Liver (tissue), 9 donors: ENCODE data around the gene SNX18. TPM values are rescaled to one million over a fixed set of nuclear protein-coding genes. Genes with fewer than 3 reads are reported as not detected.

ENCODE experiments used
- DNase-seq: peaks from one replicate; pipeline ENCODE4 v3.0.0-alpha.2; 2017; ENCODE audit warnings: low spot score
- H3K27ac ChIP-seq, 2 donors: one replicate each; pipeline ENCODE4 v1.7.0; 2013; ENCODE audit warnings: inconsistent platforms in 2 of 2, low read length in 2 of 2, control low read depth in 1 of 2, low read depth in 1 of 2, mild to moderate bottlenecking in 1 of 2
- H3K27me3 ChIP-seq, 4 donors: one replicate each; pipeline versions ENCODE4 v1.6.1 to v1.7.0; 2013; ENCODE audit warnings: low read length in 3 of 4, inconsistent platforms in 1 of 4, mild to moderate bottlenecking in 1 of 4, moderate library complexity in 1 of 4; ENCODE audit not compliant: control insufficient read depth in 4 of 4, insufficient read depth in 4 of 4
- H3K36me3 ChIP-seq, 4 donors: one replicate each; pipeline versions ENCODE4 v1.6.1 to v1.7.0; 2013; ENCODE audit warnings: low read length in 3 of 4, mild to moderate bottlenecking in 3 of 4, low read depth in 1 of 4, moderate library complexity in 1 of 4; ENCODE audit not compliant: control insufficient read depth in 4 of 4, insufficient read depth in 3 of 4
- H3K4me1 ChIP-seq, 4 donors: one replicate each; pipeline versions ENCODE4 v1.6.1 to v1.7.0; 2013; ENCODE audit warnings: low read length in 3 of 4, mild to moderate bottlenecking in 3 of 4, moderate library complexity in 1 of 4; ENCODE audit not compliant: control insufficient read depth in 4 of 4, insufficient read depth in 4 of 4
- H3K4me3 ChIP-seq, 3 donors: one replicate each; pipeline versions ENCODE4 v1.6.1 to v1.7.0; 2013; ENCODE audit warnings: low read length in 3 of 3, control low read depth in 1 of 3, low read depth in 1 of 3, mild to moderate bottlenecking in 1 of 3
- H3K9ac ChIP-seq, 2 donors: one replicate each; pipeline ENCODE4 v1.7.0; 2013; ENCODE audit warnings: low read length in 2 of 2, mild to moderate bottlenecking in 2 of 2, moderate library complexity in 2 of 2, control low read depth in 1 of 2, low read depth in 1 of 2
- H3K9me3 ChIP-seq, 4 donors: one replicate each; pipeline versions ENCODE4 v1.6.1 to v1.7.0; 2013; ENCODE audit warnings: low read length in 3 of 4; ENCODE audit not compliant: control insufficient read depth in 4 of 4
- CTCF ChIP-seq: fragments of 150-350 bp; IDR thresholded peaks from 2 replicates; pipeline ENCODE4 v1.5.1; 2017; ENCODE audit warnings: improper control_type of control experiment, low read depth, low read length; ENCODE audit not compliant: missing input control
- EGR1 ChIP-seq, 2 donors: IDR thresholded peaks; 2 replicates each; pipeline ENCODE4 v1.6.1; 2016 to 2018; ENCODE audit warnings: antibody characterized with exemption in 2 of 2, low read depth in 2 of 2
- FOXA1 ChIP-seq: IDR thresholded peaks from 2 replicates; pipeline ENCODE4 v1.6.1; 2016; ENCODE audit warnings: antibody characterized with exemption
- FOXA2 ChIP-seq: IDR thresholded peaks from 2 replicates; pipeline ENCODE4 v1.6.1; 2016; ENCODE audit warnings: antibody characterized with exemption
- GABPA ChIP-seq, 2 donors: IDR thresholded peaks in 1 of 2; conservative IDR thresholded peaks in 1 of 2; 2 replicates each; pipeline ENCODE4 v1.6.1; 2016; ENCODE audit warnings: antibody characterized with exemption in 2 of 2, mild to moderate bottlenecking in 1 of 2, moderate library complexity in 1 of 2
- HNF4A ChIP-seq, 2 donors: conservative IDR thresholded peaks; 2 replicates each; pipeline ENCODE4 v1.6.1; 2016; ENCODE audit warnings: antibody characterized with exemption in 2 of 2, mild to moderate bottlenecking in 2 of 2
- JUND ChIP-seq, 2 donors: IDR thresholded peaks; 2 replicates each; pipeline ENCODE4 v1.6.1; 2016; ENCODE audit warnings: antibody characterized with exemption in 2 of 2
- NR2F2 ChIP-seq: IDR thresholded peaks from 2 replicates; pipeline ENCODE4 v1.6.1; 2016; ENCODE audit warnings: antibody characterized with exemption
- RAD21 ChIP-seq, 2 donors: IDR thresholded peaks; 2 replicates each; pipeline ENCODE4 v1.6.1; 2016; ENCODE audit warnings: antibody characterized with exemption in 2 of 2, mild to moderate bottlenecking in 2 of 2
- RXRA ChIP-seq, 2 donors: IDR thresholded peaks; 2 replicates each; pipeline ENCODE4 v1.6.1; 2017 to 2018; ENCODE audit warnings: antibody characterized with exemption in 2 of 2, mild to moderate bottlenecking in 1 of 2
- SP1 ChIP-seq: IDR thresholded peaks from 2 replicates; pipeline ENCODE4 v1.6.1; 2018; ENCODE audit warnings: antibody characterized with exemption, mild to moderate bottlenecking
- YY1 ChIP-seq: IDR thresholded peaks from 2 replicates; pipeline ENCODE4 v1.6.1; 2016; ENCODE audit warnings: antibody characterized with exemption, mild to moderate bottlenecking
- WGBS: extraction: QIAGEN DNeasy Blood & Tissue Kit; methylation state at CpG from one replicate; pipeline ENCODE4 v1.1.7; 2013; 5-methylcytosine and 5-hydroxymethylcytosine counted together
- polyA plus RNA-seq, 2 donors: library from polyadenylated mRNA; stranded (reverse) in 1 of 2; unstranded in 1 of 2; fragments of 200-250 nt in 1 of 2; fragments of >200 nt in 1 of 2; fragmentation: Nextera tagmentation in 1 of 2; extraction: Ambion mirVana in 1 of 2; gene quantifications; one replicate each; pipeline versions ENCODE4 v1.2.1 to v1.2.3, GENCODE V29; 2013 to 2015
- total RNA-seq, 2 donors: library from RNA; depleted of rRNA; stranded (reverse); fragments of >200 nt; gene quantifications; one replicate each; pipeline ENCODE4 v1.2.3, GENCODE V29; 2014
- TF ChIP-seq, protein P1 (sequence below): IDR thresholded peaks from 2 replicates; pipeline ENCODE4 v1.6.1; 2016; ENCODE audit warnings: antibody characterized with exemption
- TF ChIP-seq, protein P2 (sequence below): IDR thresholded peaks from 2 replicates; pipeline ENCODE4 v1.6.1; 2016; ENCODE audit warnings: antibody characterized with exemption
- TF ChIP-seq, protein P3 (sequence below): IDR thresholded peaks from 2 replicates; pipeline ENCODE4 v1.6.1; 2016; ENCODE audit warnings: antibody characterized with exemption
- donor health status: healthy.
- donor health status: healthy.
- donor health status: healthy.
- donor health status: healthy.
- donor health status: healthy.

Gene SNX18
- total and polyA plus RNA-seq, 4 donors = 4.9 to 32.5 (median 12.6) TPM

DNA sequence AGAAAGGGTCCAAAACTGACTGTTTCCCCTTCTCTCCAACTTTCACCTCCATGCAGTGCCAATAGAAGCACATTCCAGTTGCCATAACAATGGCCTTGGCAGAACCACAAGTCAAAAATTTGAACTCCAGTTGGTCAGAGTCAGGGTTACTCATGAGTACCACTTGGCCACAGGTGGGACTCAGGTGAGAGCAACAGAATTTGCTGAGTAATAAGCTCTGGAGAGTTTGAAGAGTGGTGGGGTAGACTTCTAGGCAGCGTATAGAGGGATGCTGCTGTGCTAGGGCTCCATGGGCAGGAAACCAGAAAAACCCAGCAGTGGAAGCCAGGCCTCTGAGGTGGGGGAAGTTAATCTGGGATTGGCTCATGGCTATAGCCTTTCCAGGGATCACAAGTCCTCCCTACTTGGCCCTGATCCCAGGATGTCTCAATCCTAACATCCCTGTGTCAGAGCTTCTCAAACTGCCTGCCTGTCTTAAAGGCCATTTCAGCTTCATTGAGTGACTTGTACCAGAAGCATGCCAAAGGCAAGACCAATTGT is 30.2 kb downstream of the SNX18 start (continued):
- TF ChIP-seq, protein P1, sequence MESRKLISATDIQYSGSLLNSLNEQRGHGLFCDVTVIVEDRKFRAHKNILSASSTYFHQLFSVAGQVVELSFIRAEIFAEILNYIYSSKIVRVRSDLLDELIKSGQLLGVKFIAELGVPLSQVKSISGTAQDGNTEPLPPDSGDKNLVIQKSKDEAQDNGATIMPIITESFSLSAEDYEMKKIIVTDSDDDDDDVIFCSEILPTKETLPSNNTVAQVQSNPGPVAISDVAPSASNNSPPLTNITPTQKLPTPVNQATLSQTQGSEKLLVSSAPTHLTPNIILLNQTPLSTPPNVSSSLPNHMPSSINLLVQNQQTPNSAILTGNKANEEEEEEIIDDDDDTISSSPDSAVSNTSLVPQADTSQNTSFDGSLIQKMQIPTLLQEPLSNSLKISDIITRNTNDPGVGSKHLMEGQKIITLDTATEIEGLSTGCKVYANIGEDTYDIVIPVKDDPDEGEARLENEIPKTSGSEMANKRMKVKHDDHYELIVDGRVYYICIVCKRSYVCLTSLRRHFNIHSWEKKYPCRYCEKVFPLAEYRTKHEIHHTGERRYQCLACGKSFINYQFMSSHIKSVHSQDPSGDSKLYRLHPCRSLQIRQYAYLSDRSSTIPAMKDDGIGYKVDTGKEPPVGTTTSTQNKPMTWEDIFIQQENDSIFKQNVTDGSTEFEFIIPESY = peak; percentile 13
- TF ChIP-seq CTCF = no peak

DNA sequence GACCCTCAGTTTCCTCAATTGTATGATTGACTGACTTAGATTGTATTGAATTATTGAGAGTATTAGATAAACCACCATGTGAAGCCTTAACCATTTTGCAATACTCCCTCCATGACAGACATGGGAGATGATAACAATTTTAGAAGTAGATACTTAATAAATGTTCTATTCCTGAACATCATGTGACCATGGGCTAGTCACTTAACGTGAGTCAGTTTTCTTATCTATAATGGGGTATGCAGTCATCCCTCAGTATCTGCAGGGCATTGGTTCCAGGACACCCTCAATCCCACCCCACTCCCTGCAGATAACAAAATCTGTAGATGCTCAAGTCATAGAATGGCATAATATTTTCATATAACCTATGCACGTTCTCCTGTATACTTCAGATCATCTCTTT is 31.0 kb downstream of the SNX18 start:
- DNase-seq = no peak
- no peak overlapping the region for H3K9ac ChIP-seq
- H3K36me3 ChIP-seq = no peaks in the 10 kb centered on the region
- H3K9me3 ChIP-seq = no peaks in the 10 kb centered on the region
- no peak overlapping the region for H3K4me3 ChIP-seq
- no peaks in the 10 kb centered on the region for H3K27me3 ChIP-seq
- peaks cover 7 to 30% (median 21%) of the 10 kb centered on the region in 4 donors for H3K4me1 ChIP-seq
- WGBS = 77% methylated on average over 2 of the region's 2 CpGs
- peak overlapping the region in 1 of 2 donors; percentile 34 for H3K27ac ChIP-seq
- TF ChIP-seq FOXA1 = no peak
- TF ChIP-seq NR2F2 = no peak
- no peak for TF ChIP-seq EGR1 (IDR thresholded peaks at IDR 0.05; ENCODE audit: low read depth in 2 of 2)
- no peak for TF ChIP-seq CTCF
- TF ChIP-seq GABPA (IDR thresholded peaks at IDR 0.05 in 1 of 2, conservative IDR thresholded peaks at IDR 0.05 in 1 of 2) = no peak
- no peak for TF ChIP-seq RAD21 (IDR thresholded peaks at IDR 0.05)
- TF ChIP-seq SP1 = no peak
- TF ChIP-seq FOXA2 = no peak
- TF ChIP-seq, protein P2, sequence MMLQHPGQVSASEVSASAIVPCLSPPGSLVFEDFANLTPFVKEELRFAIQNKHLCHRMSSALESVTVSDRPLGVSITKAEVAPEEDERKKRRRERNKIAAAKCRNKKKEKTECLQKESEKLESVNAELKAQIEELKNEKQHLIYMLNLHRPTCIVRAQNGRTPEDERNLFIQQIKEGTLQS = no peak
- TF ChIP-seq YY1 = no peak

GRCh38 chr5:54551292-54551691 is 33.7 kb downstream of the SNX18 start:
- no peaks in the 10 kb centered on the region for H3K36me3 ChIP-seq
- 53% methylated on average over 8 of the region's 8 CpGs for WGBS
- DNase-seq = no peak
- no peak overlapping the region for H3K27ac ChIP-seq
- TF ChIP-seq RXRA (IDR thresholded peaks at IDR 0.05) = peak; percentile 20 to 32
- TF ChIP-seq RAD21 (IDR thresholded peaks at IDR 0.05) = peak in 1 of 2 donors; percentile 28
- peak; percentile 39 for TF ChIP-seq SP1
- no peak for TF ChIP-seq JUND (IDR thresholded peaks at IDR 0.05)
- TF ChIP-seq FOXA2 = peak; percentile 20
- TF ChIP-seq, protein P3, sequence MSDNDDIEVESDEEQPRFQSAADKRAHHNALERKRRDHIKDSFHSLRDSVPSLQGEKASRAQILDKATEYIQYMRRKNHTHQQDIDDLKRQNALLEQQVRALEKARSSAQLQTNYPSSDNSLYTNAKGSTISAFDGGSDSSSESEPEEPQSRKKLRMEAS = no peak
- peak; percentile 23 to 37 for TF ChIP-seq HNF4A (conservative IDR thresholded peaks at IDR 0.05)
- H3K4me3 ChIP-seq = no peak overlapping the region
- peaks cover 7 to 30% (median 18%) of the 10 kb centered on the region in 4 donors for H3K4me1 ChIP-seq
- no peaks in the 10 kb centered on the region for H3K9me3 ChIP-seq
- no peak overlapping the region for H3K9ac ChIP-seq
- no peaks in the 10 kb centered on the region for H3K27me3 ChIP-seq
